PC-3 (cell line): ENCODE measurements around the gene HTR2A.

Experiments used
- EZH2 ChIP-seq: fragments of 300-600 bp; sonication (generic); IDR thresholded peaks from one replicate; pipeline ENCODE4 v1.6.1; 2017; ENCODE audit warnings: antibody characterized with exemption, mild to moderate bottlenecking, low read length; ENCODE audit not compliant: unreplicated experiment
- TF ChIP-seq, protein P1 (sequence below): fragments of 300-600 bp; sonication (generic); conservative IDR thresholded peaks from 2 replicates; pipeline ENCODE4 v1.5.1; 2017; ENCODE audit warnings: antibody characterized with exemption, low read depth, mild to moderate bottlenecking, low read length

DNA sequence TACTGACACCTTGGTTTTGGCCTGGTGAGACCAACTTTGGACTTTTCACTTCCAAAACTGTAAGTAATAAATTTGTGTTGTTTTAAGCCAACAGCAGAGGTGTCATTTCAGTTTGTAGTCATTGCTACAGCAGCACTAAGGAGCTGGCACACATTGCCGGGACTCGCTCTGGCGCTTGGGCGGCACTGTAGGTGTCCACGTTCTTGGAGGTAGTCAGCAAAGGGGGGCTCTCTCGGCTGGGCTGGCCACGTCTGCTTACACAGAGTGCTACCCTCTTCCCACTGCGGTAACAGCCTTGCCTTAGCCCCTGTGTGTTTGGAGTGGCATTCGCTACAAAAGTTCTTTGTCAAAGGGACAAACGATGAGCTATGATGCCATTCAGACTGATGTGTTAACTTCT is 44.7 kb downstream of the HTR2A start:
- TF ChIP-seq, protein P1, sequence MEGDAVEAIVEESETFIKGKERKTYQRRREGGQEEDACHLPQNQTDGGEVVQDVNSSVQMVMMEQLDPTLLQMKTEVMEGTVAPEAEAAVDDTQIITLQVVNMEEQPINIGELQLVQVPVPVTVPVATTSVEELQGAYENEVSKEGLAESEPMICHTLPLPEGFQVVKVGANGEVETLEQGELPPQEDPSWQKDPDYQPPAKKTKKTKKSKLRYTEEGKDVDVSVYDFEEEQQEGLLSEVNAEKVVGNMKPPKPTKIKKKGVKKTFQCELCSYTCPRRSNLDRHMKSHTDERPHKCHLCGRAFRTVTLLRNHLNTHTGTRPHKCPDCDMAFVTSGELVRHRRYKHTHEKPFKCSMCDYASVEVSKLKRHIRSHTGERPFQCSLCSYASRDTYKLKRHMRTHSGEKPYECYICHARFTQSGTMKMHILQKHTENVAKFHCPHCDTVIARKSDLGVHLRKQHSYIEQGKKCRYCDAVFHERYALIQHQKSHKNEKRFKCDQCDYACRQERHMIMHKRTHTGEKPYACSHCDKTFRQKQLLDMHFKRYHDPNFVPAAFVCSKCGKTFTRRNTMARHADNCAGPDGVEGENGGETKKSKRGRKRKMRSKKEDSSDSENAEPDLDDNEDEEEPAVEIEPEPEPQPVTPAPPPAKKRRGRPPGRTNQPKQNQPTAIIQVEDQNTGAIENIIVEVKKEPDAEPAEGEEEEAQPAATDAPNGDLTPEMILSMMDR = no peak
- no peak for TF ChIP-seq EZH2
